ENCODE measurements around the gene FOXP1. TPM values are rescaled to one million over a fixed set of nuclear protein-coding genes. Genes with fewer than 3 reads are reported as not detected.
A peak's percentile ranks its signal among the peaks of the same experiment; 100 is the strongest.

The FOXP1 gene
- total RNA-seq, 2 donors from 2014 or later, result 377 to 395 TPM

- no peak for DNase-seq
- H3K9me3 ChIP-seq (ENCODE audit: control insufficient read depth, low read length, poor library complexity, severe bottlenecking), result no peaks in the 10 kb centered on the region
- ATAC-seq, result no peak
- H3K27ac Mint-ChIP-seq, result no peak overlapping the region
- no peak overlapping the region for H3K4me3 Mint-ChIP-seq
- H3K4me1 Mint-ChIP-seq, result peaks cover 14% of the 10 kb centered on the region
- no peaks in the 10 kb centered on the region for H3K27me3 Mint-ChIP-seq
- no peaks in the 10 kb centered on the region for H3K36me3 Mint-ChIP-seq (ENCODE audit: low read depth)
Observed at GRCh38 chr3:71512544-71512943, 71.0 kb downstream of the FOXP1 start.

DNA sequence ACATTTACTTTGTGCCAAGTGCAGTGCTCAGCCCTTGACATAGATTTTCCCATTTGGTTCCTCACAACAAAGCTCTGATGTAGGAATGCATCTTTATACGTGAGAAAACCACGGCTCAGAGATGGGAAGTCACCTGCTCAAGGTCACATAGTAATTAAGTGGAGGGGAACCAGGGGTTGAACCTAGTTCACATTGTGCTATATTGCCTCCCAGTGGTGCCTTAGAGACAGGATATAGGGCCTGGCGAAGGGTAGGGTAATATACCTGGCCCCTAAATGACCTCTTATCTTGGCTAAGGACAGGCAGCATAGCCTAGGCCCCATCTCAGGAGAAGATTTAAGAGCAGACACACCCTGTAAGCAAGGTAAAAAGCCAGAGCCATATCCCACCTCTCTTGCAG is 71.5 kb downstream of the FOXP1 start:
- Mint-ChIP-seq H3K4me1 (peaks cover 16% of the 10 kb centered on the region), H3K4me3 (no peak overlapping the region), H3K27me3 (no peaks in the 10 kb centered on the region), H3K36me3 (ENCODE audit: low read depth) (no peaks in the 10 kb centered on the region), H3K27ac (no peak overlapping the region)
- H3K9me3 ChIP-seq (ENCODE audit: control insufficient read depth, low read length, poor library complexity, severe bottlenecking), result no peaks in the 10 kb centered on the region
- DNase-seq, result peak in 1 of 3 donors; percentile 21
- peak; percentile 99 for ATAC-seq

- Mint-ChIP-seq H3K4me1 (peaks cover 17% of the 10 kb centered on the region), H3K27ac (no peak overlapping the region)
Observed at GRCh38 chr3:71511446-71511845, 72.1 kb downstream of the FOXP1 start.

DNA sequence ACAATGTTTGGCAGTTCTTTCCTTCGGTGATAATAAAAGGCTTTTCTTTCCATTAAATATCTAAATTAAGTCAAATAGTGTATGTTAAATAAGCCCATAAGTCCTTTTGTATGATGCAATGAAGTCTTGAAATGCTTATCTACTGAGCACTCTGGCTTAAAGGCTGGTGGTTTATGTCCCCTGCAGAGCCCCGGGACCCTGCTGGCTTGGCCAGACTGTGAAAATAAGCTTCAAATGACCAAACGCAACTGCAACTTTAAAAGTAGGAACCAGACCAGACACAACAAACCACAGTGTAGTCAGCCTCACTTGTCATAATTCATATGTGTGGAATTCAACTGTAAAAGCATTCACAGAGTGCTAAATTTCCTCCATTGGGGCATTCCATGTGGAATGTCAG is 72.5 kb downstream of the FOXP1 start:
- no peaks in the 10 kb centered on the region for H3K9me3 ChIP-seq (ENCODE audit: control insufficient read depth, low read length, poor library complexity, severe bottlenecking)
- Mint-ChIP-seq H3K36me3 (ENCODE audit: low read depth) (no peaks in the 10 kb centered on the region), H3K27me3 (no peaks in the 10 kb centered on the region), H3K27ac (no peak overlapping the region), H3K4me3 (no peak overlapping the region), H3K4me1 (peaks cover 17% of the 10 kb centered on the region)
- DNase-seq (no peak), ATAC-seq (no peak)

More at GRCh38 chr3:71511446-71511845, 72.1 kb downstream of the FOXP1 start:
- no peaks in the 10 kb centered on the region for H3K27me3 Mint-ChIP-seq
- H3K36me3 Mint-ChIP-seq (ENCODE audit: low read depth), result no peaks in the 10 kb centered on the region
- no peak overlapping the region for H3K4me3 Mint-ChIP-seq
- ATAC-seq, result no peak
- H3K9me3 ChIP-seq (ENCODE audit: control insufficient read depth, low read length, poor library complexity, severe bottlenecking), result no peaks in the 10 kb centered on the region
- DNase-seq, result no peak

- H3K27me3 Mint-ChIP-seq, result no peaks in the 10 kb centered on the region
- H3K27ac Mint-ChIP-seq, result no peak overlapping the region
- no peak overlapping the region for H3K4me3 Mint-ChIP-seq
Observed at GRCh38 chr3:71510510-71510909, 73.0 kb downstream of the FOXP1 start.

DNA sequence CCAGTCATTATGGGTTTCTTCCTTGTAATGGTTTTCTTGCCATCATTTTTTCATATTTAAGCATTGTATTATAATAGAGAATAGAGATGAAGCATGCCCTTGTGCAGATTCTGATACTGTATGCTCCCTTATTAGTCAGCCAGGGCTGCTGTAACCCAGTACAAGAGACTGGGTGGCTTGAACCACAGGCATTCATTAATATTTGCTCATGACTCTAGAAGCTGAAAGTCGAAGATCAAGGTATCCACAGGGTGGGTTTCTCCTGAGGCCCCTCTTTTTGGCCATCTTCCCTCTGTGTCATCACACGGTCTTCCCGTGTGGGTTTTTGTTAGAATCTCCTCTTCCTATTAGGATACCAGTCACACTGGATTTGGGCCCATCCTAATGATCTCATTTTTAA is 74.5 kb downstream of the FOXP1 start:
- ATAC-seq (no peak), DNase-seq (no peak)
- no peak overlapping the region for H3K4me3 Mint-ChIP-seq
- H3K27me3 Mint-ChIP-seq, result no peaks in the 10 kb centered on the region
- no peaks in the 10 kb centered on the region for H3K36me3 Mint-ChIP-seq (ENCODE audit: low read depth)
- peaks cover 19% of the 10 kb centered on the region for H3K4me1 Mint-ChIP-seq
- H3K27ac Mint-ChIP-seq, result peak overlapping the region; percentile 82
- no peaks in the 10 kb centered on the region for H3K9me3 ChIP-seq (ENCODE audit: control insufficient read depth, low read length, poor library complexity, severe bottlenecking)

More at GRCh38 chr3:71510510-71510909, 73.0 kb downstream of the FOXP1 start:
- ATAC-seq (no peak), DNase-seq (no peak)
- peaks cover 16% of the 10 kb centered on the region for H3K4me1 Mint-ChIP-seq
- no peaks in the 10 kb centered on the region for H3K36me3 Mint-ChIP-seq (ENCODE audit: low read depth)
- no peaks in the 10 kb centered on the region for H3K9me3 ChIP-seq (ENCODE audit: control insufficient read depth, low read length, poor library complexity, severe bottlenecking)

GRCh38 chr3:71505767-71506350 is 77.7 kb downstream of the FOXP1 start:
- DNase-seq (no peak), ATAC-seq (no peak)
- Mint-ChIP-seq H3K36me3 (ENCODE audit: low read depth) (no peaks in the 10 kb centered on the region), H3K27me3 (no peaks in the 10 kb centered on the region), H3K27ac (peak overlapping the region; percentile 63), H3K4me1 (peaks cover 31% of the 10 kb centered on the region), H3K4me3 (no peak overlapping the region)
- no peaks in the 10 kb centered on the region for H3K9me3 ChIP-seq (ENCODE audit: control insufficient read depth, low read length, poor library complexity, severe bottlenecking)

- peaks cover 27% of the 10 kb centered on the region for H3K4me1 Mint-ChIP-seq
- ATAC-seq (peak; percentile 63), DNase-seq (no peak)
- H3K4me3 Mint-ChIP-seq, result no peak overlapping the region
- no peaks in the 10 kb centered on the region for H3K36me3 Mint-ChIP-seq (ENCODE audit: low read depth)
- H3K27me3 Mint-ChIP-seq, result no peaks in the 10 kb centered on the region
- H3K27ac Mint-ChIP-seq, result peak overlapping the region; percentile 0
- H3K9me3 ChIP-seq (ENCODE audit: control insufficient read depth, low read length, poor library complexity, severe bottlenecking), result no peaks in the 10 kb centered on the region
Observed at GRCh38 chr3:71504250-71505036, 79.1 kb downstream of the FOXP1 start.

DNA sequence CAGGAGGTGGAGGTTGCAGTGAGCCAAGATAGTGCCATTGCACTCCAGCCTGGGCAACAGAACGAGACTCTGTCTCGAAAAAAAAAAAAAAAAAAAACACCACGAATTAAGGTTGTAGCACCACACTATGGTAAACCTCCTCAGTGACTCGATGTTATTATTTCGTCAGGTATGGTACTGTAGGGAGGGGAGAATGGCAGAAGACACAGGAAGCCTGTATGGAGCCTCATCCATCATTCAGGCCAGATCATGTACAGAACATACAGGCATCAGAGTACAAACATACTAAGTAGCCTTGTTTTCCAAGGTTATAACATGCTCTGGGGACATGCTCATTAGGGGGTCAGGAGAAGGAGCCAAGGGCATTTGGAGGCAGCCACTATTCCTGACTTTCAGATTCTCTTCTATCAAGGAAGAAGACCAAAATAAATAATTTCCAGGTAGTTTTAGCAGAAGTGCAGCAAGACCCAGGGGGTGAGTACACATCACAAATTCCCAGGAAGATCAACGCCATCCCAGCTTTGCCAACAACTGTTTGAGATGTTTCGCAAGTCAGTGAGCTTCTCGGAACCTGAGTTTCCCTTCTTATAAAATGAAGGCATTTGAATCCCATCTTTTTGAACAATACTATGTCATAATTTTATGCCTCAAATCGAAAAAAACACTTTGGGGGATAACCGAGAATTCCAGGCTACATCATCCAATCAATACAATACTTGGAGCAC is 79.8 kb downstream of the FOXP1 start:
- Mint-ChIP-seq H3K27ac (peak overlapping the region; percentile 0), H3K36me3 (ENCODE audit: low read depth) (no peaks in the 10 kb centered on the region), H3K27me3 (no peaks in the 10 kb centered on the region), H3K4me1 (peaks cover 29% of the 10 kb centered on the region), H3K4me3 (no peak overlapping the region)
- ATAC-seq, result no peak
- H3K9me3 ChIP-seq (ENCODE audit: control insufficient read depth, low read length, poor library complexity, severe bottlenecking), result no peaks in the 10 kb centered on the region
- no peak for DNase-seq

DNA sequence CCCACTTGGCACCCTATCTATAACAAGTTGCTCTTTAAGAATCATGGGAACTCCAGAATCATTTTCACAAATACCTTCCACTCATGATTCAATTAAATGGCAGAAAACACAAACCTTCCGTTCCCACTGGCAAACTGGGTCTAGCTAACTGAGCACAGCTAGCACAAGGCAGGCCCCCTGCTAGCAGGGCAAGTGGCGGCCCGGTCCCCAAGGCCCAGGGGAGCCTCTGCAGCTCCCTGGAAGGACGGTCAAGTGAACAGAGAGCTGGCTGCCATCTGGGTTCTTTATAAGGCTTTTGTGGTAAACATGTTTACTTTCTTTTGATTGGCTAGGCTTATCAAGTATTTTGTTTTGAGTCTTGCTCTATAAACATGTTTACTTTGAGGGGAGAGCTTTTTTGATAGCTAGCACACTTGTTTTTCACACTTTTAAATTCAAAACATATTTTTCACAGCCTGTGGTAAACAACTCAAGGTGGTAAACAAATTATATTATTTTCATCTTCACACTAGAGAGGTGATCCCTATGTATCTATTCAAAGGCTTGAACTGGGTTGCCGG is 81.4 kb downstream of the FOXP1 start:
- Mint-ChIP-seq H3K36me3 (ENCODE audit: low read depth) (no peaks in the 10 kb centered on the region), H3K4me1 (peaks cover 37% of the 10 kb centered on the region), H3K27ac (peak overlapping the region; percentile 86), H3K4me3 (no peak overlapping the region), H3K27me3 (no peaks in the 10 kb centered on the region)
- ATAC-seq (peak; percentile 20), DNase-seq (no peak)
- no peaks in the 10 kb centered on the region for H3K9me3 ChIP-seq (ENCODE audit: control insufficient read depth, low read length, poor library complexity, severe bottlenecking)

DNA sequence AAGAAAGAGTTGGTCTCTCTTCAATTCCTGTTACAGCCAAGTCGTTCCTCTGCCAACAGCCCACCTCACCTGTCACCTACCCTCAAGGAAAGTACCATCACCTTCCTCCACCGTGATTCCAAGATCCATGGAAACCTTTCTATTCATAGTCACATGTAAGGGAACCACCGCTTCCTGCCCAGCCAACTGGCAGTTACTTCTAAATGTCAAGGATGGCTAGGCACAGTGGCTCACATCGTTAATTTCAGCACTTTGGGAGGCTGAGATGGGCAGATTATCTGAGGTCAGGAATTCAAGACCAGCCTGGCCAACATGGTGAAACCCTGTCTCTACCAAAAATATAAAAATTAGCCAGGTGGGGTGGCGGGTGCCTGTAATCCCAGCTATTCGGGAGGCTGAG is 82.8 kb downstream of the FOXP1 start:
- no peaks in the 10 kb centered on the region for H3K9me3 ChIP-seq (ENCODE audit: control insufficient read depth, low read length, poor library complexity, severe bottlenecking)
- Mint-ChIP-seq H3K36me3 (ENCODE audit: low read depth) (no peaks in the 10 kb centered on the region), H3K4me1 (peaks cover 42% of the 10 kb centered on the region), H3K4me3 (no peak overlapping the region), H3K27ac (peak overlapping the region; percentile 75), H3K27me3 (no peaks in the 10 kb centered on the region)
- ATAC-seq, result no peak
- no peak for DNase-seq

GRCh38 chr3:71499227-71499876 is 84.2 kb downstream of the FOXP1 start:
- H3K4me1 Mint-ChIP-seq, result peaks cover 46% of the 10 kb centered on the region
- DNase-seq (no peak), ATAC-seq (no peak)
- H3K36me3 Mint-ChIP-seq (ENCODE audit: low read depth), result no peaks in the 10 kb centered on the region
- peak overlapping the region; percentile 31 for H3K4me3 Mint-ChIP-seq
- no peaks in the 10 kb centered on the region for H3K27me3 Mint-ChIP-seq
- no peaks in the 10 kb centered on the region for H3K9me3 ChIP-seq (ENCODE audit: control insufficient read depth, low read length, poor library complexity, severe bottlenecking)
- peak overlapping the region; percentile 60 for H3K27ac Mint-ChIP-seq

DNA sequence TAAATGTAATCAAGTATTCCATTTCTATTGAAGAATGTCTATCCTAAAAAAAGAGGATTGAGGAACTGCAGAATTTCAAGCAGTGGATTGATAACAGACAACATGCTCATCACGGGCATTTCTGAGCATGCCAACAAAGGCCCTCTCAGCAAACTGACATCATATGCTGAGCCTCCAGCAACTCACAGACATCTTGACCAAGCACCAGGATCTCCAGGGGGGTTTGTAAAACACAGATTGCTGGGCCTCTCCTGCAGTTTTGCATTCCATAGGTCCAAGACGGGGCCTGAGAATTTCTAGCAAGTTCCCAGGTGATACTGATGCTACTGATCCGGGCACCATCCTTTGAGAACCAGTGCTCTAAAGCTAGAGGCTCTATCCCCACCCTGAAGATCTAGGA is 85.0 kb downstream of the FOXP1 start:
- DNase-seq, result no peak
- peak overlapping the region; percentile 94 for H3K27ac Mint-ChIP-seq
- ATAC-seq, result no peak
- H3K4me3 Mint-ChIP-seq, result no peak overlapping the region
- no peaks in the 10 kb centered on the region for H3K9me3 ChIP-seq (ENCODE audit: control insufficient read depth, low read length, poor library complexity, severe bottlenecking)
- no peaks in the 10 kb centered on the region for H3K27me3 Mint-ChIP-seq
- no peaks in the 10 kb centered on the region for H3K36me3 Mint-ChIP-seq (ENCODE audit: low read depth)
- H3K4me1 Mint-ChIP-seq, result peaks cover 41% of the 10 kb centered on the region
